Measurements from ENCODE around the gene CHMP5.

CHMP5 gene

DNA sequence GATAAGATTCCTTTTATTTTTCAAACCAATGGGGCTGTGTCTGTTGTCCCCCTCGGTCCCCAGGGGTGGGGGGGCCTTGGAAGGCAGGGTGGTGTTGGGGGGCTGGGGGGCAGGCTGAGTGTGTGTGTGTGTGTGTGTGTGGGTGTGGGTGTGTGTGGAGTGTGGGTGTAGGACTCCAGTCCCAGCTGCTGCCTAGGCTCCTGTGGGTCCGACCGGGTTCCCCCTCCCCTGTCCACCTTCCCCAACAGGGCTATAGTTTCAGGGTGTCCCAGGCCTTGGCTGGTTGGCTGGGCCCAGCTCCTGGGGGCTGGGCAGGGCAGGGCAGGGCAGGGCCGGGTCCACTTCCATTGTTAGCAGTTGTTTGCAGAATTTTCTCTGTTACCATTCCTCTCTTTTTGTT, 23.4 kb downstream of the CHMP5 start:
- Histone ChIP-seq H3K4me3 (ENCODE audit: low read depth, low read length) (no peak overlapping the region), H3K27ac (no peak overlapping the region), H3K27me3 (replicated peaks) (no peaks in the 10 kb centered on the region), H3K36me3 (replicated peaks) (peaks cover 2% of the 10 kb centered on the region)
- in situ Hi-C loops (cut with HindIII; ENCODE audit: low pct_ligation_motif_present, low sequenced_read_pairs) = no loop called here
- DNase-seq = no peak
- no peak for TF ChIP-seq CTCF (IDR thresholded peaks at IDR 0.05; ENCODE audit: low read depth, low read length, missing control alignments)

DNA sequence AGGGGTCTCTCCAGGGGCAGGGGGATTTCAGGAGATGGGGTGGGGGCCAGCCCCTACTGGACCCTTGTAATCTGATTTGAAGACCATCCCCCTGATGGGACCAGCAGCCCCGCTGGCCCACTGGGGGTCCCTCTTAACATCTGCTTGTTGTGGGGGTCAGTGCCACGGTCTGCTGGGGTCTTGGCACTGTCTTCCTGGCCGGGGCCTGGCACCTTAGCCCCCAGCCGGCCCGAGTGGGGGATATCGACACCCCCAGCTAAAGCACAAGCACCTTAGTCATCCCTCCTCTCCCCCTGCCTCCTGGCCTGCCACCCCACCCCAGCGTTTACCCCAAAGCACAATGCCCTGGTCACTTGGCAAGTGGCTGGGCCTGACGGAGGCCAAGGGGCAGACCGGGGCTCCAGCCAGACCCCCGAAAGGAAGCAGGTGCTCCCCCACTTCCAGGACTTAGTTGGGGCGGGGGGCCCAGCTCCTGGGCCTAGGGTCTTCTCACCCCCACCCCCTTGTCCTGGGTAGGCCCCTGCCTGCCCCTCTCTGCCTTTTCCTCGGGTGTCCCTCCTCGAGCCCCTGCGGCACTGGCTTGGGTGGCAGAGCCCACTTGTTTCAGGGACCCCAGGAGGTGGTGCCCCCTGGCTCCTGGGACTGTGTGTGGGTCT, 24.1 kb downstream of the CHMP5 start:
- Histone ChIP-seq H3K4me3 (ENCODE audit: low read depth, low read length) (no peak overlapping the region), H3K36me3 (replicated peaks) (peaks cover 2% of the 10 kb centered on the region), H3K27me3 (replicated peaks) (no peaks in the 10 kb centered on the region), H3K27ac (no peak overlapping the region)
- DNase-seq = no peak
- in situ Hi-C loops (cut with HindIII; ENCODE audit: low pct_ligation_motif_present, low sequenced_read_pairs) = no loop called here
- no peak for TF ChIP-seq CTCF (IDR thresholded peaks at IDR 0.05; ENCODE audit: low read depth, low read length, missing control alignments)

DNA sequence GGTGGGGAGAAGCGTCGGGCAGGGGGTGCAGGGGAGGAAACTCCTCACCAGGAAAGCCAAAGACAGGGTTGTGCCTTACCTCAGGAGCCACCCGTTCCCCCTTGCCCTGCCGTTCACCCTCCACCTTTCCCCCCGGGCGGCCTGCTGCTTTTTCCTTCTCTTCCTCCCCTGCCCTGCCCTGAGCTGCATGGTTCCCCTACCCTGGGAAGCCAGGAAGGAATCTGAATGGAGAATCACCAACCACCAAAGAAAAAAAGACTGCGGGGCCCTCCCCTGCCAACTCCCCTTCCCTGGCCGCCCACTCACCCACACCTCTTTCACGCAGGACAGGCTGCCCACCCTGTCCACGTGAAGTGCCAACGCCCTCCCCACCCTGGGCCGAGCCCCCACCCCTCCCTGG, 24.6 kb downstream of the CHMP5 start:
- H3K4me3 ChIP-seq (ENCODE audit: low read depth, low read length) = peak overlapping the region; percentile 87

DNA sequence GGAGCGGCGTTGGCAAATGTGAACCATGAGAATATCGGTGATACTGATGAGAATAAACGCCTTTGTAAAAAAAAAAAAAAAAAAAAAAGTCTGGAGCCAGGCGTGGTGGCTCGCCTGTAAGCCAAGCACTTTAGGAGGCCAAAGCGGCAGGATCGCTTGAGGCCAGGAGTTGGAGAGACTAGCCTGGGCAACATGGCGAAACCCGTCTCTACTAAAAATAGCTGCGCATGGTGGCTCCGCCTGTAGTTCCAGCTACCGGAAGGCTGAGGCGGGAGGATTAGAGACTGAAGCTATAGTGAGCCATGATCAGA, 25.0 kb downstream of the CHMP5 start:
- Histone ChIP-seq H3K27ac (peak overlapping the region; percentile 100), H3K27me3 (replicated peaks) (no peaks in the 10 kb centered on the region), H3K36me3 (replicated peaks) (peaks cover 8% of the 10 kb centered on the region), H3K4me3 (ENCODE audit: low read depth, low read length) (peak overlapping the region; percentile 87)
- DNase-seq = no peak
- in situ Hi-C loops (cut with HindIII; ENCODE audit: low pct_ligation_motif_present, low sequenced_read_pairs) = no loop called here
- TF ChIP-seq CTCF (IDR thresholded peaks at IDR 0.05; ENCODE audit: low read depth, low read length, missing control alignments) = no peak

More for the DNA sequence above, 24.6 kb downstream of the CHMP5 start:
- Histone ChIP-seq H3K27me3 (replicated peaks) (no peaks in the 10 kb centered on the region), H3K27ac (peak overlapping the region; percentile 100), H3K36me3 (replicated peaks) (peaks cover 4% of the 10 kb centered on the region)
- in situ Hi-C loops (cut with HindIII; ENCODE audit: low pct_ligation_motif_present, low sequenced_read_pairs) = no loop called here
- DNase-seq = no peak
- TF ChIP-seq CTCF (IDR thresholded peaks at IDR 0.05; ENCODE audit: low read depth, low read length, missing control alignments) = no peak

- peak within 1 kb of the TSS; percentile 87 for H3K4me3 ChIP-seq (ENCODE audit: low read depth, low read length)
- in situ Hi-C loops (cut with HindIII; ENCODE audit: low pct_ligation_motif_present, low sequenced_read_pairs) = no loop called here
Measured at GRCh38 chr9:33290247-33291030, 25.6 kb downstream of the CHMP5 start, which contains the start of gene NFX1. TSS of gene NFX1 (plus strand) at chr9:33290516. CDS start at chr9:33290573, 57 bp downstream.

More at GRCh38 chr9:33290247-33291030, 25.6 kb downstream of the CHMP5 start, which contains the start of gene NFX1:
- H3K27ac ChIP-seq = peak within 1 kb of the TSS; percentile 100
- H3K27me3 ChIP-seq (replicated peaks) = no peaks in the 10 kb centered on the region
- peak; percentile 98 for DNase-seq
- no peak for TF ChIP-seq CTCF (IDR thresholded peaks at IDR 0.05; ENCODE audit: low read depth, low read length, missing control alignments)
- peaks cover 11% of the 10 kb centered on the region for H3K36me3 ChIP-seq (replicated peaks)

Data from brain microvascular endothelial cell (primary cell).